22Rv1 (cell line): ENCODE measurements around the gene ERGIC1.

Source experiments
- CTCF ChIP-seq: fragments of 450-650 bp; IDR thresholded peaks from 2 replicates; pipeline ENCODE4 v1.5.1; 2017; ENCODE audit warnings: mild to moderate bottlenecking
- ZFX ChIP-seq: fragments of 450-650 bp; IDR thresholded peaks from 2 replicates; pipeline ENCODE4 v1.6.1; 2017; ENCODE audit warnings: antibody characterized with exemption, borderline replicate concordance

- no peak for TF ChIP-seq CTCF
- TF ChIP-seq ZFX = no peak
These were observed 92.0 kb downstream of the ERGIC1 start for GRCh38 chr5:172926008-172926523.
